RWPE2 (cell line): ENCODE measurements around the gene DICER1.

ENCODE experiments used
- ATAC-seq: fragments of 200-7000 bp; cut with Tn5 transposase; 3 replicates; pipeline ENCODE4 v1.9.1; 2021; ENCODE audit warnings: low read depth
- DNase-seq: peaks from one replicate; pipeline ENCODE4 v3.0.0-alpha.2; 2020; ENCODE audit warnings: low spot score
- H3K27ac ChIP-seq: fragments of 450-650 bp; 2 replicates; pipeline ENCODE4 v1.5.1; 2017; ENCODE audit warnings: mild to moderate bottlenecking; ENCODE audit not compliant: poor library complexity, severe bottlenecking
- H3K27me3 ChIP-seq: fragments of 250-450 bp; sonication (Bioruptor Pico); 2 replicates; pipeline ENCODE4 v1.5.1; 2021; ENCODE audit warnings: mild to moderate bottlenecking, moderate library complexity; ENCODE audit not compliant: insufficient read depth, poor library complexity, severe bottlenecking
- H3K36me3 ChIP-seq: fragments of 250-450 bp; sonication (Bioruptor Pico); 2 replicates; pipeline ENCODE4 v1.5.1; 2020; ENCODE audit warnings: low read depth, mild to moderate bottlenecking, moderate library complexity
- H3K4me1 ChIP-seq: fragments of 250-450 bp; sonication (Bioruptor Pico); 2 replicates; pipeline ENCODE4 v1.5.1; 2021; ENCODE audit warnings: mild to moderate bottlenecking, moderate library complexity; ENCODE audit not compliant: insufficient read depth, poor library complexity, severe bottlenecking
- H3K4me3 ChIP-seq: fragments of 250-450 bp; sonication (Bioruptor Pico); 2 replicates; pipeline ENCODE4 v1.5.1; 2021; ENCODE audit warnings: mild to moderate bottlenecking, moderate library complexity; ENCODE audit not compliant: severe bottlenecking
- H3K9me3 ChIP-seq: fragments of 250-450 bp; sonication (Bioruptor Pico); 2 replicates; pipeline ENCODE4 v1.5.1; 2021; ENCODE audit warnings: mild to moderate bottlenecking, moderate library complexity; ENCODE audit not compliant: severe bottlenecking
- CTCF ChIP-seq: fragments of 450-650 bp; IDR thresholded peaks from one replicate; pipeline ENCODE4 v1.5.1; 2017; ENCODE audit warnings: mild to moderate bottlenecking, moderate library complexity; ENCODE audit not compliant: poor library complexity, severe bottlenecking

Gene DICER1

GRCh38 chr14:95077345-95077744, 80.0 kb downstream of the DICER1 start:
- Histone ChIP-seq H3K4me1 (no peaks in the 10 kb centered on the region), H3K27me3 (peaks cover 8% of the 10 kb centered on the region), H3K36me3 (no peaks in the 10 kb centered on the region), H3K4me3 (no peak overlapping the region), H3K9me3 (no peaks in the 10 kb centered on the region), H3K27ac (no peak overlapping the region)
- DNase-seq (no peak), ATAC-seq (no peak)
- TF ChIP-seq CTCF = no peak

GRCh38 chr14:95075789-95076188, 81.5 kb downstream of the DICER1 start:
- Histone ChIP-seq H3K4me3 (no peak overlapping the region), H3K4me1 (no peaks in the 10 kb centered on the region), H3K36me3 (no peaks in the 10 kb centered on the region), H3K9me3 (no peaks in the 10 kb centered on the region), H3K27me3 (peaks cover 13% of the 10 kb centered on the region), H3K27ac (no peak overlapping the region)
- no peak for ATAC-seq
- DNase-seq = no peak
- TF ChIP-seq CTCF = no peak

GRCh38 chr14:95073947-95074346, 83.4 kb downstream of the DICER1 start:
- no peaks in the 10 kb centered on the region for H3K4me1 ChIP-seq
- no peaks in the 10 kb centered on the region for H3K36me3 ChIP-seq
- H3K27ac ChIP-seq = no peak overlapping the region
- no peaks in the 10 kb centered on the region for H3K9me3 ChIP-seq
- peaks cover 13% of the 10 kb centered on the region for H3K27me3 ChIP-seq
- ATAC-seq = no peak
- no peak overlapping the region for H3K4me3 ChIP-seq
- no peak for DNase-seq
- TF ChIP-seq CTCF = no peak

GRCh38 chr14:95072310-95072905, 84.9 kb downstream of the DICER1 start:
- H3K4me3 ChIP-seq = no peak overlapping the region
- no peak overlapping the region for H3K27ac ChIP-seq
- no peak for TF ChIP-seq CTCF
- DNase-seq (no peak), ATAC-seq (no peak)
- H3K9me3 ChIP-seq = no peaks in the 10 kb centered on the region
- peaks cover 13% of the 10 kb centered on the region for H3K27me3 ChIP-seq
- H3K36me3 ChIP-seq = no peaks in the 10 kb centered on the region
- no peaks in the 10 kb centered on the region for H3K4me1 ChIP-seq

GRCh38 chr14:95071649-95072280, 85.6 kb downstream of the DICER1 start:
- H3K9me3 ChIP-seq = no peaks in the 10 kb centered on the region
- H3K4me3 ChIP-seq = no peak overlapping the region
- H3K36me3 ChIP-seq = no peaks in the 10 kb centered on the region
- DNase-seq (no peak), ATAC-seq (no peak)
- no peak for TF ChIP-seq CTCF
- H3K27ac ChIP-seq = no peak overlapping the region
- peaks cover 13% of the 10 kb centered on the region for H3K27me3 ChIP-seq
- no peaks in the 10 kb centered on the region for H3K4me1 ChIP-seq
